Endothelial cell (in vitro differentiated cells): Measurements from ENCODE around the gene TSC22D3. TPM values are rescaled to one million over a fixed set of nuclear protein-coding genes. Genes with fewer than 3 reads are reported as not detected.
A peak's percentile ranks its signal among the peaks of the same experiment; 100 is the strongest.

Source experiments
- DNase-seq: peaks from one replicate; pipeline ENCODE4 v3.0.0; 2021; ENCODE audit warnings: low spot score
- H3K27ac Mint-ChIP-seq: one replicate; pipeline ENCODE4 v1.8.0; 2021; ENCODE audit warnings: mixed read lengths, inconsistent platforms; ENCODE audit not compliant: unreplicated experiment
- H3K27me3 Mint-ChIP-seq: one replicate; pipeline ENCODE4 v1.8.0; 2021; ENCODE audit warnings: mild to moderate bottlenecking, moderate library complexity, mixed read lengths, inconsistent platforms; ENCODE audit not compliant: unreplicated experiment
- H3K36me3 Mint-ChIP-seq: one replicate; pipeline ENCODE4 v1.8.0; 2021; ENCODE audit warnings: mild to moderate bottlenecking, low read depth, mixed read lengths, inconsistent platforms; ENCODE audit not compliant: unreplicated experiment
- H3K4me1 Mint-ChIP-seq: one replicate; pipeline ENCODE4 v1.8.0; 2021; ENCODE audit warnings: mild to moderate bottlenecking, mixed read lengths, inconsistent platforms; ENCODE audit not compliant: unreplicated experiment
- H3K4me3 Mint-ChIP-seq: one replicate; pipeline ENCODE4 v1.8.0; 2021; ENCODE audit warnings: mild to moderate bottlenecking, mixed read lengths, inconsistent platforms; ENCODE audit not compliant: unreplicated experiment
- H3K9me3 Mint-ChIP-seq: one replicate; pipeline ENCODE4 v1.8.0; 2021; ENCODE audit warnings: mixed read lengths, inconsistent platforms; ENCODE audit not compliant: unreplicated experiment
- CTCF ChIP-seq: fragments of 200-600 bp; sonication (generic); IDR thresholded peaks from one replicate; pipeline ENCODE4 v1.5.0; 2021; ENCODE audit warnings: antibody characterized with exemption; ENCODE audit not compliant: unreplicated experiment
- total RNA-seq: library from RNA; stranded (reverse); fragmentation: NEBNext Ultra II Directional; extraction: Animal tissue kit (Norgen Biotek cat#: 25700); gene quantifications from one replicate; pipeline ENCODE4 v1.2.1, GENCODE V29; 2021; ENCODE audit not compliant: unreplicated experiment

TSC22D3 gene
- total RNA-seq, 1 donor from 2014 or later = 68.7 TPM

DNA sequence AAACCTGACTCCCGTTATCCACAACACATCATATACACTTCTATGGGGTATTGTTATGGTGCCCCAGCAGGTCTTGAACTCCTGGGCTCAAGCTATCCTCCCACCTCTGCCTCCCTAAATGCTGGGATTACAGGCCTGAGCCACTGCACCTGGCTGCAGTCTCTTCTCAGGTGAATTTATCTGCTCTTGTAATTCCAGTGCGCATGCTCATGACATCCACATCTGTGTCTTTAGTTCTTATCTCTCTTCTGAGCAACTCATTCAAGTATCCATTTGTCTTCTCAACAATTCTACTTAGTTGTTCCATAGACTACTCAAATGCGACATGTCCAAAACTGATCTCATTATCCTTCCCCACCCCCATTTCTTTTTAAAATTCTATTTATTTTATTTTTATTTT, 29.6 kb upstream of the TSC22D3 start:
- DNase-seq = no peak
- H3K4me3 Mint-ChIP-seq = no peak overlapping the region
- no peaks in the 10 kb centered on the region for H3K27me3 Mint-ChIP-seq
- H3K9me3 Mint-ChIP-seq = no peaks in the 10 kb centered on the region
- no peak for TF ChIP-seq CTCF
- no peaks in the 10 kb centered on the region for H3K4me1 Mint-ChIP-seq
- no peak overlapping the region for H3K27ac Mint-ChIP-seq
- no peaks in the 10 kb centered on the region for H3K36me3 Mint-ChIP-seq

GRCh38 chrX:107804427-107804826, 28.8 kb upstream of the TSC22D3 start:
- Mint-ChIP-seq H3K36me3 (no peaks in the 10 kb centered on the region), H3K9me3 (no peaks in the 10 kb centered on the region), H3K27ac (no peak overlapping the region), H3K4me3 (no peak overlapping the region), H3K4me1 (no peaks in the 10 kb centered on the region), H3K27me3 (no peaks in the 10 kb centered on the region)
- DNase-seq = no peak
- no peak for TF ChIP-seq CTCF

- Mint-ChIP-seq H3K9me3 (no peaks in the 10 kb centered on the region), H3K4me3 (no peak overlapping the region), H3K36me3 (no peaks in the 10 kb centered on the region), H3K27ac (no peak overlapping the region), H3K27me3 (no peaks in the 10 kb centered on the region), H3K4me1 (peaks cover 2% of the 10 kb centered on the region)
- DNase-seq = no peak
- no peak for TF ChIP-seq CTCF
These were observed 12.2 kb upstream of the TSC22D3 start for GRCh38 chrX:107787827-107788226.

GRCh38 chrX:107780525-107780924, 4.9 kb upstream of the TSC22D3 start:
- no peak overlapping the region for H3K4me3 Mint-ChIP-seq
- peaks cover 6% of the 10 kb centered on the region for H3K4me1 Mint-ChIP-seq
- TF ChIP-seq CTCF = no peak
- H3K36me3 Mint-ChIP-seq = no peaks in the 10 kb centered on the region
- no peak overlapping the region for H3K27ac Mint-ChIP-seq
- no peak for DNase-seq
- no peaks in the 10 kb centered on the region for H3K27me3 Mint-ChIP-seq
- no peaks in the 10 kb centered on the region for H3K9me3 Mint-ChIP-seq

DNA sequence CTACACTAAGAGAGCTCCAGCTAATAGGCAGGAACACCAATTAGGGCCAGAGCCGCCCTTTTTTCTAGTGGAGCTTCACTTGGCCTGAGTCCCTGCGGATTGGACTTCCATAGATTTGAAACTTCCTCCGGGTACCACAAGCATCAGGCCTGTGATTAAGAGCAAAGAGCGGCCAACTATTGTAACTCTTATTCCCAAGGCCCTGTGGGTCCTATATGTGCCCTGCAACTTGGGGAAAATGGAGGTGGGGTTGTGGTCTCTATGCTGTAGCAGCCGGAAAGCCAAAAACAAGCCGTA, 1.9 kb upstream of the TSC22D3 start, which contains the start of gene NCBP2L:
NCBP2L (plus strand) TSS at position 198 of the 297 bp plus-strand sequence. CDS start 16,488 bp downstream, outside the sequence.
- peak within 1 kb of the TSS; percentile 85 for H3K4me3 Mint-ChIP-seq
- peaks cover 1% of the 10 kb centered on the region for H3K27me3 Mint-ChIP-seq
- no peaks in the 10 kb centered on the region for H3K36me3 Mint-ChIP-seq
- peaks cover 6% of the 10 kb centered on the region for H3K4me1 Mint-ChIP-seq
- no peak for DNase-seq
- H3K27ac Mint-ChIP-seq = no peak within 1 kb of the TSS
- no peak for TF ChIP-seq CTCF
- no peaks in the 10 kb centered on the region for H3K9me3 Mint-ChIP-seq
